Testis (tissue), 3 donors: ENCODE results near the gene CYP4A22. TPM values are rescaled to one million over a fixed set of nuclear protein-coding genes. Genes with fewer than 3 reads are reported as not detected.

Source experiments
- DNase-seq: peaks from one replicate; pipeline ENCODE4 v3.0.0-alpha.2; 2019
- H3K27ac ChIP-seq, 2 donors: fragments of 200-600 bp; sonication (generic); one replicate each; pipeline ENCODE4 v1.5.1; 2019
- H3K27me3 ChIP-seq: fragments of 200-600 bp; sonication (generic); one replicate; pipeline ENCODE4 v1.5.1; 2019
- H3K36me3 ChIP-seq: fragments of 200-600 bp; sonication (generic); one replicate; pipeline ENCODE4 v1.5.1; 2017; ENCODE audit warnings: low read depth; ENCODE audit errors: missing control alignments
- H3K4me1 ChIP-seq: fragments of 200-600 bp; sonication (generic); one replicate; pipeline ENCODE4 v1.5.1; 2019
- H3K4me3 ChIP-seq, 2 donors: fragments of 200-600 bp; sonication (generic); one replicate each; pipeline ENCODE4 v1.5.1; 2017 to 2019
- H3K9me3 ChIP-seq: fragments of 200-600 bp; sonication (generic); one replicate; pipeline ENCODE4 v1.5.1; 2017
- POLR2A ChIP-seq: fragments of 450-650 bp; IDR thresholded peaks from one replicate; pipeline ENCODE4 v1.6.1; 2017; ENCODE audit warnings: antibody characterized with exemption, mild to moderate bottlenecking, moderate library complexity
- WGBS, 2 donors: methylation state at CpG; one replicate each; pipeline ENCODE4 v1.1.5; 2018; 5-methylcytosine and 5-hydroxymethylcytosine counted together
- intact Hi-C: fragments of 100-400 bp; cut with DNase I; formaldehyde crosslinking; loops from one replicate; pipeline ENCODE4 v1.15.1; 2023; ENCODE audit warnings: low total_unique reads
- polyA plus RNA-seq: library from polyadenylated mRNA; stranded (reverse); fragments of 350-450 nt; fragmentation: Illumina TruSeq; extraction: RNeasy Lipid Tissue Mini Kit (QIAGEN cat#74804); gene quantifications from one replicate; pipeline ENCODE4 v1.2.3, GENCODE V29; 2014; ENCODE audit warnings: low read depth, low replicate concordance; ENCODE audit not compliant: insufficient read depth
- total RNA-seq, 2 donors: library from RNA; depleted of rRNA; stranded (reverse); fragments of >200 nt; gene quantifications; one replicate each; pipeline ENCODE4 v1.2.3, GENCODE V29; 2016
- TF ChIP-seq, protein P1 (sequence below), 3 experiments: fragments of 450-650 bp in 2 of 3; fragments of 200-600 bp in 1 of 3; sonication (generic) in 1 of 3; IDR thresholded peaks; one replicate each; pipeline ENCODE4 v1.5.1; 2016 to 2019; ENCODE audit warnings: antibody characterized with exemption in 3 of 3, mild to moderate bottlenecking in 2 of 3, moderate library complexity in 1 of 3

Gene CYP4A22
- total and polyA plus RNA-seq, 3 donors from 2014 or later: 0.22 to 0.31 TPM; not detected in 1

DNA sequence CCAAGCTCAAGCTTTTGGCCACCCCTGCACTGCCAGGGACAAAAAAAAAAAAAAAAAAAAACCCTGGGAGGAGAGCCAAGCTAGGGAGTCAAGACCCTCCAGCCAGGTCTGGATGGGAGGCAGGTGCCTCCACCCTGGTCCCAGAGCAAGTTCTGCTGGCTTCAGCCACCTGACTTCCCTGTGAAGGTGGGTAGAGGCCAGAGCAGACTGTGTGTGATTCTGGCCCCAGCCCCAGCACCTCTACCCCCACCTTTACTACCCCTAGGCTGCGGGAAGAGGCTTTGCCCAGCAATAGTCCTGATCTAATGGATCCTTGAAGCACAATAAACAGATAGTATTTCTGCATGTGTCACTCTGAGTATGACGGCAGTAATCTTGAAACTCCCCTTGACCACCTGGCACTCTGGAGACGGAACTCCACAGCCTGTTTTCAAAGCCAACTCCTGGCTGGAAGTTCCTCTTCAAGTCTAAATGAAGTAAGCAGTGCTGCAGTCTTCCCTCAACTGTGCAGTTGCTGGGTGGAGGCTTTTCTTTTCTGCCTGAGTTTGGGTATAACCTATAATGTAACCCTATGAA is 42.8 kb downstream of the CYP4A22 start:
- DNase-seq: no peak
- no peaks in the 10 kb centered on the region for H3K9me3 ChIP-seq
- H3K4me3 ChIP-seq: no peak overlapping the region
- intact Hi-C loops: loop anchor here (10.0 kb wide), 1 partner anchor 235 kb away; the partner anchor contains the start of gene FOXE3
- peaks cover 7% of the 10 kb centered on the region for H3K4me1 ChIP-seq
- TF ChIP-seq POLR2A: no peak
- TF ChIP-seq, protein P1, sequence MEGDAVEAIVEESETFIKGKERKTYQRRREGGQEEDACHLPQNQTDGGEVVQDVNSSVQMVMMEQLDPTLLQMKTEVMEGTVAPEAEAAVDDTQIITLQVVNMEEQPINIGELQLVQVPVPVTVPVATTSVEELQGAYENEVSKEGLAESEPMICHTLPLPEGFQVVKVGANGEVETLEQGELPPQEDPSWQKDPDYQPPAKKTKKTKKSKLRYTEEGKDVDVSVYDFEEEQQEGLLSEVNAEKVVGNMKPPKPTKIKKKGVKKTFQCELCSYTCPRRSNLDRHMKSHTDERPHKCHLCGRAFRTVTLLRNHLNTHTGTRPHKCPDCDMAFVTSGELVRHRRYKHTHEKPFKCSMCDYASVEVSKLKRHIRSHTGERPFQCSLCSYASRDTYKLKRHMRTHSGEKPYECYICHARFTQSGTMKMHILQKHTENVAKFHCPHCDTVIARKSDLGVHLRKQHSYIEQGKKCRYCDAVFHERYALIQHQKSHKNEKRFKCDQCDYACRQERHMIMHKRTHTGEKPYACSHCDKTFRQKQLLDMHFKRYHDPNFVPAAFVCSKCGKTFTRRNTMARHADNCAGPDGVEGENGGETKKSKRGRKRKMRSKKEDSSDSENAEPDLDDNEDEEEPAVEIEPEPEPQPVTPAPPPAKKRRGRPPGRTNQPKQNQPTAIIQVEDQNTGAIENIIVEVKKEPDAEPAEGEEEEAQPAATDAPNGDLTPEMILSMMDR (IDR thresholded peaks at IDR 0.05): no peak
- WGBS, 2 donors: 50 to 69% methylated on average over 3 of the region's 3 CpGs
- no peak overlapping the region for H3K27ac ChIP-seq
- H3K36me3 ChIP-seq: no peaks in the 10 kb centered on the region
- H3K27me3 ChIP-seq: no peaks in the 10 kb centered on the region

DNA sequence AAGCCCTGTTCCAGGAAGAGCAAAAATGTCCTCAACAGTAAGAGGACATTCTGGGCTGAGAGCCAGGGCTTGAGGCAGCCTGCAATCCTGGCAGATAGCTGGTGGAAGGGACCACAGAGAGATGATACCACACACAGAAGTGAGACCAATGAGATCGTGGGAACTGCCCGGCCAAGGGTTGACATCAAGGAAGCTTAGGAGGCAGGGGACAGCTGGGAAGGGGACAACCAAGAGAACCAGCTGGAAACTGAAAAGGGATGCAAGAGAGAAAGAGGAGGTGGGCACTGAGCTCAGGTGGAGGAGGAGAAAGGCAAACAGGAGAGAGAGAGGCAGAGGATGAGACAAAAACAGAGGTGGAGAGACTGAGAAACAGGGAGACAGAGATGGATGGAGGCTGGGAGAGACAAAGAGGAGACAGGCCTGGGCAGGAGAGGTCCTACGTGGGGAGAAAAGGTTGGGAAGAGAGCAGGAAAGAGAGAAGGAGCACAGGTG is 43.4 kb downstream of the CYP4A22 start:
- no peak overlapping the region for H3K27ac ChIP-seq
- TF ChIP-seq POLR2A: no peak
- TF ChIP-seq, protein P1 (IDR thresholded peaks at IDR 0.05): no peak
- DNase-seq: no peak
- H3K36me3 ChIP-seq: no peaks in the 10 kb centered on the region
- H3K9me3 ChIP-seq: no peaks in the 10 kb centered on the region
- H3K4me1 ChIP-seq: peaks cover 7% of the 10 kb centered on the region
- H3K27me3 ChIP-seq: no peaks in the 10 kb centered on the region
- WGBS, 2 donors: 56 to 64% methylated on average over 3 of the region's 3 CpGs
- H3K4me3 ChIP-seq: no peak overlapping the region
- intact Hi-C loops: loop anchor here (10.0 kb wide), 1 partner anchor 234 kb away; the partner anchor contains the start of gene FOXE3

DNA sequence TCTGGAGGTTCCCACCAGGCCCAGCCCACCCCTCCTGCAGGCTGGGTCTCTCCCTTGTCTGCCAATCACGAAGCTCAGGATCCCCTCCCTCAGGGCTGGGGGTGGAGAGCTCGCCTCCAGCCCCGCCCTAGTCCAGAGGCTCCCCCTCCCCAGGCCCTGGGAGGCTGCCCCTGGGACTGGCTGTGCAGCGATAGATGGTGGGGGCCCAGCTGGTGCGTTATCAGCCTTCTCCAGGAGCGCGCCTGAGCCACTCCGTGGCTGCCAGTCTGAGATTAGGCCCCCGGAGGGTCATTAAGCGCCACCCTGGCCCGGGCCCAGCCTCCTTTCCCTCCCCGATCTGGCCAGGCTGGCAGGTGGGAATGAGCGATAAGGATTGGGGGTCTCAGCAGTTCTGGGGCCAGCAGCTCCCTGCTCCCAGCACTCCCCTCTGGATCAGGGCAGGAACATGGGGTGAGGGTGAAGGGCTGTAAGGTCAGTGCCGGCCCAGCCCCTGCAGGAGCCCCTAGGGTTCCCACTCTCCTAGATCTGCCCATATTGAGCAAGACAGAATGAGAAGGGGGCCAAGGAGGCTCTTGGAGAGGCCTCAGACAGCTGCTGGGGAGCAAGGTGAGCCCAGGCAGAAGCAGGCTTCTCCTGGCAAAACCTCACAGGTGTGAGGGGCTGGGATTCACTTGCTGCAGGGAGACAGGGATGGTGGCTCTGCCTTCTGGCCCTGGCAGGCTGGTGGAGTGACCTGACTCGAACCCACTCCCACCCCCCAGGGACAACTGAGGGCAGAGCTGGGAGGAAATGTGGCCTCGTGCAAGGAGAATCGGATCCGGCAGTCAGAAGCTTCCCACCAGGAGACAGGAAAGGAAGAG is 44.1 kb downstream of the CYP4A22 start:
- intact Hi-C loops: loop anchor here (10.0 kb wide), 1 partner anchor 233 kb away; the partner anchor contains the start of gene FOXE3
- 47 to 55% methylated on average over 4 to 17 of the region's 18 CpGs for WGBS, 2 donors

DNA sequence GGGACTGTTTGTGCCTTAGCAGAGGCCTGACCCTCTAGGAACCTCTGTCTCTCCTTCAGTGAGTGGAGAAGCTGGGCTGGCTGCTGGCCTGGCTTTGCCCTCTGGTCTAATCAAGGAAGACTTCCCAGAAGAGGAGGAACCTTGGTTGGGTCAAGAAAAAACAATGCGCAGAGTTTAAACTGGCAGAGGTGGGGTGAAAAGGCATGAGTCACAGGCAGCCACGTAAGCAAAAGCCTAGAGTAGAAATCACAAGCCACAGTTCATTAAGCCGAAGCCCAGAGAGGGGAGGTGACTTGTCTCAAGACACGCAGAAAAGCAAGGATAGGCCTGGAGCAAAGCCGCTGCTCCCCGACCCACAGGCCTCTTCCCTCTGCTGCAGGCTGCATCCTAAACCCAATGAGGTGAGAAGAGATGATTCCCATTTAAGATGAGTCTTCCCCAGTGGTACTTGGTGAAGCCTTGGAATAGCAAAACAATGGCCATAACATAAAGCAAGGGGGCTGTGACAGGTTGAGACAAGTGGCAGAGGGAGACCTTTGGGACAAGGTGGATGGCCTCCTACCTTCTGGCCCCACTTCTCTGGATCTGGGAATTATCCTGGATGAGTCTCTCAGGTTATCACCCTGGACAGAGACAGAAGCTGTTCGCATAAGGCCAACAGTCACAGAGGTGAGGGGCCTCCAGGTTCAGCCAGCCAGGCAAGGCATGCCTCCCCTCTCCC is 44.9 kb downstream of the CYP4A22 start:
- WGBS, 2 donors: 70 to 79% methylated on average over 7 of the region's 7 CpGs
- DNase-seq: no peak
- no peaks in the 10 kb centered on the region for H3K27me3 ChIP-seq
- no peak for TF ChIP-seq POLR2A
- TF ChIP-seq, protein P1 (IDR thresholded peaks at IDR 0.05): no peak
- peaks cover 7% of the 10 kb centered on the region for H3K4me1 ChIP-seq
- intact Hi-C loops: loop anchor here (10.0 kb wide), 1 partner anchor 233 kb away; the partner anchor contains the start of gene FOXE3
- no peak overlapping the region for H3K27ac ChIP-seq
- H3K9me3 ChIP-seq: no peaks in the 10 kb centered on the region
- H3K4me3 ChIP-seq: no peak overlapping the region
- H3K36me3 ChIP-seq: no peaks in the 10 kb centered on the region

More for the DNA sequence above, 44.1 kb downstream of the CYP4A22 start:
- TF ChIP-seq POLR2A: no peak
- TF ChIP-seq, protein P1 (IDR thresholded peaks at IDR 0.05): no peak
- Histone ChIP-seq H3K4me3 (no peak overlapping the region), H3K27me3 (no peaks in the 10 kb centered on the region), H3K36me3 (no peaks in the 10 kb centered on the region), H3K9me3 (no peaks in the 10 kb centered on the region), H3K27ac (no peak overlapping the region), H3K4me1 (peaks cover 7% of the 10 kb centered on the region)
- no peak for DNase-seq
